Endothelial cell of umbilical vein (primary cell): ENCODE measurements around the gene CHRNA5. TPM values are rescaled to one million over a fixed set of nuclear protein-coding genes. Genes with fewer than 3 reads are reported as not detected.

ENCODE experiments used
- BruUV-seq: library from RNA; stranded (reverse); fragments of 400-500 nt; replicated peaks from 2 replicates; lab custom pipeline; 2021; lab: Mats Ljungman, UMichigan
- CTCF ChIA-PET: fragments of 300-600, 350-600 bp; sonication (Branson Sonifier 250); formaldehyde crosslinking; loops from one replicate; lab custom pipeline; 2021; ENCODE audit warnings: antibody characterized with exemption, inconsistent platforms; lab: Charles Lee
- POLR2A ChIA-PET: fragments of 300-600, 350-600 bp; sonication (Branson Sonifier 250); formaldehyde crosslinking; loops from one replicate; lab custom pipeline; 2021; ENCODE audit warnings: antibody characterized with exemption, inconsistent platforms; lab: Charles Lee
- DNase-seq: peaks from one replicate; pipeline ENCODE4 v3.0.0-alpha.2; 2011; ENCODE audit warnings: low read depth, low spot score
- FAIRE-seq: peaks from 2 replicates; lab custom pipeline; 2011; peaks lifted over from hg19 to GRCh38; lab: Jason Lieb, UNC
- H2AFZ ChIP-seq: 2 replicates; pipeline ENCODE4 v1.6.0; 2012; ENCODE audit warnings: low read depth, low read length, control low read depth, inconsistent platforms
- H3K27ac ChIP-seq: 2 replicates; pipeline ENCODE4 v1.5.1; 2011; ENCODE audit warnings: low read depth, mild to moderate bottlenecking, control low read depth, low read length, moderate library complexity; ENCODE audit not compliant: insufficient read depth
- H3K27me3 ChIP-seq, 2 experiments: 2 replicates each; pipeline versions ENCODE4 v1.6.0 to v1.6.1; 2011; ENCODE audit warnings: low read length in 2 of 2, mixed read lengths in 1 of 2; ENCODE audit not compliant: control insufficient read depth in 2 of 2, insufficient read depth in 2 of 2
- H3K36me3 ChIP-seq, 2 experiments: 2 replicates in 1 of 2; 3 replicates in 1 of 2; pipeline ENCODE4 v1.5.1; 2011; ENCODE audit warnings: low read length in 2 of 2, mild to moderate bottlenecking in 1 of 2, moderate library complexity in 1 of 2; ENCODE audit not compliant: control insufficient read depth in 2 of 2, insufficient read depth in 2 of 2; ENCODE audit errors: extremely low read depth in 1 of 2
- H3K4me1 ChIP-seq: 3 replicates; pipeline ENCODE4 v1.5.1; 2011; ENCODE audit warnings: mild to moderate bottlenecking, low read length; ENCODE audit not compliant: control insufficient read depth, insufficient read depth; ENCODE audit errors: extremely low read depth
- H3K4me2 ChIP-seq: 2 replicates; pipeline ENCODE4 v1.6.1; 2011; ENCODE audit warnings: low read length, control low read depth, mixed read lengths; ENCODE audit not compliant: insufficient read depth
- H3K4me3 ChIP-seq, 3 experiments: fragments of 200-600 bp in 1 of 3; sonication (generic), shearing (Covaris generic) in 1 of 3; replicated peaks in 1 of 3; 2 replicates each; pipeline ENCODE4 v1.5.1; 2011 to 2016; ENCODE audit warnings: control low read depth in 3 of 3, low read length in 3 of 3, mild to moderate bottlenecking in 2 of 3, inconsistent platforms in 1 of 3, low read depth in 1 of 3, moderate library complexity in 1 of 3; ENCODE audit not compliant: insufficient read depth in 1 of 3
- H3K79me2 ChIP-seq: 2 replicates; pipeline ENCODE4 v1.6.0; 2012; ENCODE audit warnings: low read length, inconsistent platforms; ENCODE audit not compliant: control insufficient read depth, insufficient read depth
- H3K9ac ChIP-seq: replicated peaks from 2 replicates; pipeline ENCODE3; 2011; ENCODE audit warnings: low read length, control low read depth; ENCODE audit not compliant: insufficient read depth; ENCODE audit errors: extremely low read depth
- H3K9me1 ChIP-seq: replicated peaks from 3 replicates; pipeline ENCODE4 v1.6.0; 2011; ENCODE audit warnings: mild to moderate bottlenecking, low read length; ENCODE audit not compliant: control insufficient read depth, insufficient read depth; ENCODE audit errors: extremely low read depth
- H3K9me3 ChIP-seq: replicated peaks from 2 replicates; pipeline ENCODE4 v1.5.1; 2012; ENCODE audit warnings: low read length, inconsistent platforms; ENCODE audit not compliant: control insufficient read depth, insufficient read depth
- H4K20me1 ChIP-seq: replicated peaks from 2 replicates; pipeline ENCODE3; 2011; ENCODE audit warnings: mild to moderate bottlenecking, low read length; ENCODE audit not compliant: control insufficient read depth, insufficient read depth; ENCODE audit errors: extremely low read depth
- CTCF ChIP-seq, 2 donors: IDR thresholded peaks; 1 replicate in 1 of 2; 2 replicates in 1 of 2; pipeline ENCODE4 v1.5.1; 2011; ENCODE audit warnings: low read length in 2 of 2, mild to moderate bottlenecking in 2 of 2, moderate library complexity in 2 of 2, control low read depth in 1 of 2, inconsistent platforms in 1 of 2, low read depth in 1 of 2; ENCODE audit not compliant: insufficient read depth in 1 of 2; ENCODE audit errors: extremely low read depth in 1 of 2
- EZH2 ChIP-seq: IDR thresholded peaks from 2 replicates; pipeline ENCODE4 v1.6.1; 2012; ENCODE audit warnings: borderline replicate concordance, low read depth, mild to moderate bottlenecking, moderate library complexity, low read length, inconsistent platforms; ENCODE audit not compliant: severe bottlenecking
- FOS ChIP-seq: IDR thresholded peaks from 2 replicates; pipeline ENCODE4 v1.6.1; 2011; ENCODE audit warnings: mild to moderate bottlenecking, low read length, moderate library complexity, borderline replicate concordance; ENCODE audit not compliant: insufficient read depth
- GATA2 ChIP-seq: IDR thresholded peaks from 2 replicates; pipeline ENCODE4 v1.7.0; 2011; ENCODE audit warnings: low read depth, mild to moderate bottlenecking, moderate library complexity, mixed read lengths, low read length; ENCODE audit not compliant: insufficient read length, insufficient read depth
- JUN ChIP-seq: IDR thresholded peaks from 2 replicates; pipeline ENCODE4 v1.6.1; 2011; ENCODE audit warnings: borderline replicate concordance, low read depth; ENCODE audit not compliant: insufficient read length, insufficient read depth
- POLR2A ChIP-seq: IDR thresholded peaks from 2 replicates; pipeline ENCODE4 v1.6.1; 2012; ENCODE audit warnings: low read depth, mild to moderate bottlenecking, control low read depth, low read length
- dilution Hi-C: fragments of 300-500 bp; cut with MboI; formaldehyde crosslinking; loops from one replicate; pipeline ENCODE4 v1.15.0; 2019; ENCODE audit warnings: low sequenced_read_pairs; ENCODE audit not compliant: extremely low pct_ligation_motif_present
- intact Hi-C: fragments of 100-400 bp; cut with micrococcal nuclease; formaldehyde crosslinking; loops from one replicate; pipeline ENCODE4 v1.10.0; 2022
- polyA plus RNA-seq, 4 experiments: library from polyadenylated mRNA; depleted of rRNA in 3 of 4; stranded (reverse) in 3 of 4; unstranded in 1 of 4; fragments of >200 nt; gene quantifications; 2 replicates each; pipeline versions ENCODE4 v1.2.1 to v1.2.3, GENCODE V29; 2011 to 2012; ENCODE audit warnings: missing spikeins in 1 of 4
- total RNA-seq: library from RNA; stranded (reverse); gene quantifications from 2 replicates; pipeline ENCODE4 v1.2.3, GENCODE V29; 2021

Gene CHRNA5
- total and polyA plus RNA-seq, 2 donors (not counting 3 experiments of a cell fraction or from before 2014, with no cell fraction given) = 6.4 to 12.7 TPM

- Histone ChIP-seq H3K9ac (no peak overlapping the region), H3K27ac (no peak overlapping the region), H3K79me2 (no peaks in the 10 kb centered on the region), H3K4me1 (no peaks in the 10 kb centered on the region), H3K4me3 (no peak overlapping the region), H3K27me3 (peaks cover 5 to 9% of the 10 kb centered on the region in 2 experiments), H2AFZ (no peak overlapping the region), H3K4me2 (no peak overlapping the region), H4K20me1 (no peaks in the 10 kb centered on the region), H3K9me1 (no peaks in the 10 kb centered on the region), H3K36me3 (no peaks in the 10 kb centered on the region), H3K9me3 (no peaks in the 10 kb centered on the region)
- TF ChIP-seq JUN (no peak), POLR2A (no peak)
- BruUV-seq = no TSS peak
- dilution Hi-C loops = no loop called here
- FAIRE-seq = no peak
- ChIA-PET POLR2A (no interaction called here), CTCF (interaction anchor here (0.9 to 3.2 kb wide), 2 partner anchors 10 to 81 kb away, joined by 3 to 12 read pairs; no protein-coding TSS in a partner anchor)
- DNase-seq = no peak
- intact Hi-C loops = no loop called here
Observed at GRCh38 chr15:78629031-78629715, 63.9 kb downstream of the CHRNA5 start.

- no peaks in the 10 kb centered on the region for H3K36me3 ChIP-seq
- H3K9ac ChIP-seq = no peak overlapping the region
- no peak for DNase-seq
- H3K9me1 ChIP-seq = no peaks in the 10 kb centered on the region
- BruUV-seq = no TSS peak
- CTCF ChIA-PET = interaction anchor here (0.9 to 1.2 kb wide), 2 partner anchors 9 to 80 kb away, joined by 3 to 6 read pairs; no protein-coding TSS in a partner anchor
- TF ChIP-seq CTCF (IDR thresholded peaks at IDR 0.05; ENCODE audit: extremely low read depth in 1 of 2, insufficient read depth in 1 of 2, low read depth in 1 of 2, low read length in 2 of 2) (no peak), JUN (no peak), EZH2 (no peak), FOS (no peak), POLR2A (no peak), GATA2 (no peak)
- dilution Hi-C loops = no loop called here
- no peaks in the 10 kb centered on the region for H3K79me2 ChIP-seq
- no peak overlapping the region for H3K4me3 ChIP-seq
- H2AFZ ChIP-seq = no peak overlapping the region
- POLR2A ChIA-PET = no interaction called here
- no peak overlapping the region for H3K27ac ChIP-seq
- intact Hi-C loops = no loop called here
- no peaks in the 10 kb centered on the region for H3K9me3 ChIP-seq
- H3K4me1 ChIP-seq = no peaks in the 10 kb centered on the region
- H3K27me3 ChIP-seq = peaks cover 7 to 9% of the 10 kb centered on the region in 2 experiments
- H3K4me2 ChIP-seq = no peak overlapping the region
- no peak for FAIRE-seq
- H4K20me1 ChIP-seq = no peaks in the 10 kb centered on the region
Observed at GRCh38 chr15:78629716-78630065, 64.4 kb downstream of the CHRNA5 start.
